ENCODE measurements around the gene HAUS8.
A peak's percentile ranks its signal among the peaks of the same experiment; 100 is the strongest.

The HAUS8 gene

GRCh38 chr19:17075864-17076542, 751 bp upstream of the HAUS8 start:
- peak; percentile 82 for DNase-seq

GRCh38 chr19:17074634-17075034, 618 bp downstream of the HAUS8 start:
- DNase-seq = no peak

GRCh38 chr19:17073869-17074633, 1.2 kb downstream of the HAUS8 start:
- DNase-seq = no peak

GRCh38 chr19:17070912-17071311, 4.3 kb downstream of the HAUS8 start:
- no peak for DNase-seq

- DNase-seq = no peak
Measured at GRCh38 chr19:17070421-17070820, 4.8 kb downstream of the HAUS8 start.

GRCh38 chr19:17069193-17069592, 6.1 kb downstream of the HAUS8 start:
- DNase-seq = no peak

GRCh38 chr19:17063428-17063827, 11.8 kb downstream of the HAUS8 start:
- no peak for DNase-seq

- DNase-seq = no peak
Measured at GRCh38 chr19:17061691-17062090, 13.6 kb downstream of the HAUS8 start.

GRCh38 chr19:17061205-17061604, 14.0 kb downstream of the HAUS8 start:
- DNase-seq = no peak

GRCh38 chr19:17060802-17061201, 14.4 kb downstream of the HAUS8 start:
- no peak for DNase-seq

GRCh38 chr19:17058236-17058635, 17.0 kb downstream of the HAUS8 start:
- DNase-seq = no peak

GRCh38 chr19:17055636-17056035, 19.6 kb downstream of the HAUS8 start:
- no peak for DNase-seq

- DNase-seq = no peak
Measured at GRCh38 chr19:17054746-17055145, 20.5 kb downstream of the HAUS8 start.

- no peak for DNase-seq
Measured at GRCh38 chr19:17052439-17052838, 22.8 kb downstream of the HAUS8 start.

- no peak for DNase-seq
Measured at GRCh38 chr19:17049711-17050280, 25.5 kb downstream of the HAUS8 start.

- no peak for DNase-seq
Measured at GRCh38 chr19:17048885-17049453, 26.3 kb downstream of the HAUS8 start.

GRCh38 chr19:17045907-17046502, 29.2 kb downstream of the HAUS8 start:
- no peak for DNase-seq

GRCh38 chr19:17043744-17044143, 31.5 kb downstream of the HAUS8 start:
- no peak for DNase-seq

GRCh38 chr19:17041976-17042375, 33.3 kb downstream of the HAUS8 start:
- DNase-seq = no peak

- no peak for DNase-seq
Measured at GRCh38 chr19:17037966-17038500, 37.2 kb downstream of the HAUS8 start.

GRCh38 chr19:17037184-17037583, 38.1 kb downstream of the HAUS8 start:
- no peak for DNase-seq

- no peak for DNase-seq
Measured at GRCh38 chr19:17036640-17037039, 38.6 kb downstream of the HAUS8 start.

- no peak for DNase-seq
Measured at GRCh38 chr19:17035842-17036424, 39.3 kb downstream of the HAUS8 start.
